ENCODE results near the gene ETS2. TPM values are rescaled to one million over a fixed set of nuclear protein-coding genes. Genes with fewer than 3 reads are reported as not detected.

The ETS2 gene
- total RNA-seq, 1 donor from 2014 or later: 113 TPM

GRCh38 chr21:38811257-38811656 lies 5.5 kb downstream of the ETS2 start:
- H3K27ac ChIP-seq: peak overlapping the region; percentile 99
- H3K9me3 ChIP-seq: no peaks in the 10 kb centered on the region
- no peaks in the 10 kb centered on the region for H3K27me3 ChIP-seq
- H3K4me1 ChIP-seq: peaks cover 8 to 51% of the 10 kb centered on the region in 2 donors
- H3K4me3 ChIP-seq: peak overlapping the region; percentile 32 to 91
- intact Hi-C loops (cut with DNase I): no loop called here
- peaks cover 39 to 60% of the 10 kb centered on the region in 2 donors for H3K36me3 ChIP-seq
- TF ChIP-seq CTCF (IDR thresholded peaks at IDR 0.05): no peak
- DNase-seq (ENCODE audit: low spot score in 2 of 2): no peak

- no peak for DNase-seq (ENCODE audit: low spot score in 2 of 2)
- peaks cover 57 to 79% of the 10 kb centered on the region in 2 donors for H3K36me3 ChIP-seq
- H3K4me3 ChIP-seq: no peak overlapping the region
- no peak for TF ChIP-seq CTCF (IDR thresholded peaks at IDR 0.05)
- H3K27me3 ChIP-seq: no peaks in the 10 kb centered on the region
- peak overlapping the region; percentile 37 to 99 for H3K27ac ChIP-seq
- no peaks in the 10 kb centered on the region for H3K9me3 ChIP-seq
- peaks cover 8 to 58% of the 10 kb centered on the region in 2 donors for H3K4me1 ChIP-seq
- intact Hi-C loops (cut with DNase I): no loop called here
These were observed 7.4 kb downstream of the ETS2 start for GRCh38 chr21:38813143-38813542.

GRCh38 chr21:38813547-38813946 lies 7.8 kb downstream of the ETS2 start:
- Histone ChIP-seq H3K27ac (peak overlapping the region; percentile 37 to 99), H3K27me3 (no peaks in the 10 kb centered on the region), H3K4me1 (peaks cover 8 to 57% of the 10 kb centered on the region in 2 donors), H3K36me3 (peaks cover 61 to 83% of the 10 kb centered on the region in 2 donors), H3K4me3 (no peak overlapping the region), H3K9me3 (no peaks in the 10 kb centered on the region)
- intact Hi-C loops (cut with DNase I): no loop called here
- TF ChIP-seq CTCF (IDR thresholded peaks at IDR 0.05): no peak
- no peak for DNase-seq (ENCODE audit: low spot score in 2 of 2)

- intact Hi-C loops (cut with DNase I): no loop called here
- H3K9me3 ChIP-seq: no peaks in the 10 kb centered on the region
- H3K4me3 ChIP-seq: no peak overlapping the region
- H3K27ac ChIP-seq: peak overlapping the region; percentile 65 to 99
- TF ChIP-seq CTCF (IDR thresholded peaks at IDR 0.05): no peak
- peaks cover 4 to 54% of the 10 kb centered on the region in 2 donors for H3K4me1 ChIP-seq
- H3K27me3 ChIP-seq: no peaks in the 10 kb centered on the region
- no peak for DNase-seq (ENCODE audit: low spot score in 2 of 2)
- H3K36me3 ChIP-seq: peaks cover 70 to 91% of the 10 kb centered on the region in 2 donors
These were observed 8.7 kb downstream of the ETS2 start for GRCh38 chr21:38814126-38815059.

GRCh38 chr21:38815060-38815405 lies 9.3 kb downstream of the ETS2 start:
- intact Hi-C loops (cut with DNase I): no loop called here
- no peak overlapping the region for H3K4me3 ChIP-seq
- H3K36me3 ChIP-seq: peaks cover 76 to 91% of the 10 kb centered on the region in 2 donors
- H3K9me3 ChIP-seq: no peaks in the 10 kb centered on the region
- no peaks in the 10 kb centered on the region for H3K27me3 ChIP-seq
- peaks cover 2 to 53% of the 10 kb centered on the region in 2 donors for H3K4me1 ChIP-seq
- DNase-seq (ENCODE audit: low spot score in 2 of 2): no peak
- no peak for TF ChIP-seq CTCF (IDR thresholded peaks at IDR 0.05)
- peak overlapping the region; percentile 65 to 99 for H3K27ac ChIP-seq
